RPMI8226 (cell line): Measurements from ENCODE around the gene THADA.
"Not testable (repeated sequence)": the region's sequence is repeated elsewhere in the genome, so short reads cannot be mapped to it uniquely, and the experiment has no call there.

Experiments
- DNase-seq: peaks from one replicate; pipeline ENCODE4 v3.0.0-alpha.2; 2015

Gene THADA

DNA sequence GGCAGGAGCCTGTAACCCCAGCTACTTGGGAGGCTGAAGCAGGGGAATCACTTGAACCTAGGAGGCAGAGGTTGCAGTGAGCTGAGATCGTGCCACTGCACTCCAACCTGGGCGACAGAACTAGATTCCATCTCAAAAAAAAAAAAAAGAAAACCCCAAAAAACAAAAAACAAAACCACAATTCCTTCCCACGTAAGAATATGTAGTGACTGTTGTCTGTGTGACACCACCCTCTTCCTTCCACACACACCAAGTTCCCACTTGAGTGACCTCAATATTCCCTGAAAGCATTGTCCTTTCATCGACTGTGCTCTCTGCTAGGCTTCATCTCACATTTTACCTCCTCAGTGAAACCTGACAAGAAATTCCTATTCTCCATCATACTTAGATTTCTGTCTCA, 8.8 kb upstream of the THADA start:
- no peak for DNase-seq

DNA sequence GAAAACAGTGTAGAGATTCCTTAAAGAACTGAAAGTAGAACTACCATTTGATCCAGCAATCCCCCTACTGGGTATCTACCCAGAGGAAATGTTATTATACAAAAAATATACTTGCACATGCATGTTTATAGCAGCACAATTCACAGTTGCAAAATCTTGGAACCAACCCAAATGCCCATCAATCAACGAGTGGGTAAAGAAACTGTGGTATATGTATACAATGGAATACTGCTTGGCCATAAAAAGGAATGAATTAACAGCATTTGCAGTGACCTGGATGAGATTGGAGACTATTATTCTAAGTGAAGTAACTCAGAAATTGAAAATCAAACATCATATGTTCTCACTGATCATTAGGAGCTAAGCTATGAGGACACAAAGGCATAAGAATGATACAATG, 4.8 kb upstream of the THADA start:
- not testable (repeated sequence) for DNase-seq

DNA sequence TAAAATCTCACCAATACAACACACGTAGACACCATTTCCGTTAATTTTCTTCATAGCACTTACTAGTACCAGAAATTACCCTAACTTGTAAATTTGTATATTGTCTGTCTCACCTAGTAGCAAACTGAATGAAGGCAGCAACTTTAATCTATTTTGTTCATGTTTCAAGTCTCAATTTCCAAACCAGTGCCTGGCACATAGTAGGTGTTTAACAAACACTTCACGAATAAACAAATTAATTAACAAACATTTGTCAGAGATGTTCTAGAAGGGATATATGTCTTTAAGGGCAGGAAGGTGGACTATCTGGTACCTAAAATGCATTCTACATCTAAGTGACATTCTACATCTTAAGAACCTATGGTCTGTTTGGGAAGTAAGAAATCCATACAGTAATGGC, 963 bp downstream of the THADA start:
- DNase-seq, result no peak

GRCh38 chr2:43593254-43593653, 2.6 kb downstream of the THADA start:
- DNase-seq, result no peak

- no peak for DNase-seq
These were observed 3.4 kb downstream of the THADA start for GRCh38 chr2:43592443-43592842.

DNA sequence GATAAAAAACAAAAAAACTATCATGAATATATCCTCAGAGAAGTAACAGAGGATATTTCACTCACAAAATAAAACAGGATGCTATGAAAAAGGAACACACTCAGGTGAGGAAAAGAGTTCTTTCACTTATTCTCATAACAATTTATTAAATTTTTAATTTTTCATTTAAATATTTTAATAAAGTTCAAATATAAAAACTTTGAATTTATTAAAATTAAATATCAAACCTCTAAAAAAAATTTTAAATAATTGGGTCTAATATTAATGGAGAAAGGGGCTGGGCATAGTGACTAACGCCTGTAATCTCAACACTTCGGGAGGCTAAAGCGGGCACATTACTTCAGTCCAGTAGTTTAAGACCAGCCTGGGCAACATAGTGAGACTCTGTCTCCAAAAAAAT, 10.1 kb downstream of the THADA start:
- no peak for DNase-seq

- no peak for DNase-seq
These were observed 16.4 kb downstream of the THADA start for GRCh38 chr2:43579275-43579981.

GRCh38 chr2:43576981-43577892, 18.6 kb downstream of the THADA start:
- DNase-seq, result peak; percentile 50

GRCh38 chr2:43572244-43572643, 23.6 kb downstream of the THADA start:
- DNase-seq, result no peak

DNA sequence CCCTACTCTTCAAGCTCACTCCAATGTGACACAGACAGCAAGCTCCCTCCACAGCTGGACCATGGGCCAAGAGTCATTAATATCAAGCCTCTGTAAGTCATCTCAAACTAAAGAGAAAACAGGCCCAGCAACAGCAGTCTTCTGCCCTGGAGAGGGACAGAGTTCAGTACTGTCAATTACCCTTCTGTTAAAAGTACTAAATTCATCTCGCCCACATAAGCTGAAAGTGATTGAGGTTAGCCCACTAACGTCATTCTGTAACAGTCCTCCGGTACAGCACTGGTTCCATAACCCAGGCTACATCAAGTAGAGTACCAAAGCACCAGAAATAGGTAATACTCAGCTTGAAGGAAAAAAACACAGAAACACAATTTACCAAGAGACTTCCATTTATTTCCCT, 25.9 kb downstream of the THADA start:
- DNase-seq, result no peak

- DNase-seq, result no peak
These were observed 27.6 kb downstream of the THADA start for GRCh38 chr2:43568228-43568627.

DNA sequence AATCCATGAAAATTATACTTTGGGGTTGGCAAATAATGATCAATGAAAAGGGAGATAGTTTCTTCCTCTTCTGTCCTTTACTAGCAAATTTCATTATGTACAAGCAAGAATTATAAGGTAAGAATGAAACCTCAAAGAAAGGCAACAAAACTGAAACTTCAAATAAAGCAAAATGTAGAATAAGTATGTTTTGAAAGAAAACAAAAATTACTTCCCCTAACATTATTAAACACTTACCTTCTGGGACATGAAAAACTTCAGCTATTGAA, 29.4 kb downstream of the THADA start:
- DNase-seq, result no peak

DNA sequence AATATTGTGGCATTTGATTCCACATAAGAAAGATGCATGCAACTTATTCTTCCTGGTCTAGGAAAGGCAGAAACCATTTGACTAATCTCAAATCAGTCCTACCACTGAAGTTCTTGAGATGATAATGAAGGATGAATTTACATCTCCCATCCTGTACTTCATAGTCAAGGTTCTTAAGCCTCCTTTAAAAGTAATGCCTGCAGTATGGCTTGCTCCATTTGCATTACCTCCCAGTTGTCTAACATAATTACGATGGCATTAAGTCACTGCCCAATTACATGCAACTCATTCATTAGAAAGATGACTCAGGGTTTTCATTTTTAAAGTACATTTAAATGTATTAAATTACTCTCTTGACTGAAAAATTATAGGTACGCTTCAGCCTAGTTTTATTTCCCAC, 32.2 kb downstream of the THADA start:
- no peak for DNase-seq

DNA sequence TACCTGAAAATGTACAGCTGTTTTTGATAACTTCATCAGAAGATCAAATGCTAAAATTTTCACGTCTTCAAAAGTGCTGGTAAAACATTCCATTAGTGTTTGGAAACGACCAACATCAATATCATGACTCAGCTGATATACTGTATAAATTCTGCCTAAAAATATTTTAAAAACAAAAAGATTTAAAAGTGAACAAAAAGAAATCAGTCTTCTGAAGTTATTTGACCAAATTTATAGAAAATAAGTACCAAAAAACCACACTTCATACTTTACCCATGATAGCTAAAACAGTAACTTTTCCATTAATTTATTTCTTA, 35.6 kb downstream of the THADA start:
- DNase-seq, result no peak

DNA sequence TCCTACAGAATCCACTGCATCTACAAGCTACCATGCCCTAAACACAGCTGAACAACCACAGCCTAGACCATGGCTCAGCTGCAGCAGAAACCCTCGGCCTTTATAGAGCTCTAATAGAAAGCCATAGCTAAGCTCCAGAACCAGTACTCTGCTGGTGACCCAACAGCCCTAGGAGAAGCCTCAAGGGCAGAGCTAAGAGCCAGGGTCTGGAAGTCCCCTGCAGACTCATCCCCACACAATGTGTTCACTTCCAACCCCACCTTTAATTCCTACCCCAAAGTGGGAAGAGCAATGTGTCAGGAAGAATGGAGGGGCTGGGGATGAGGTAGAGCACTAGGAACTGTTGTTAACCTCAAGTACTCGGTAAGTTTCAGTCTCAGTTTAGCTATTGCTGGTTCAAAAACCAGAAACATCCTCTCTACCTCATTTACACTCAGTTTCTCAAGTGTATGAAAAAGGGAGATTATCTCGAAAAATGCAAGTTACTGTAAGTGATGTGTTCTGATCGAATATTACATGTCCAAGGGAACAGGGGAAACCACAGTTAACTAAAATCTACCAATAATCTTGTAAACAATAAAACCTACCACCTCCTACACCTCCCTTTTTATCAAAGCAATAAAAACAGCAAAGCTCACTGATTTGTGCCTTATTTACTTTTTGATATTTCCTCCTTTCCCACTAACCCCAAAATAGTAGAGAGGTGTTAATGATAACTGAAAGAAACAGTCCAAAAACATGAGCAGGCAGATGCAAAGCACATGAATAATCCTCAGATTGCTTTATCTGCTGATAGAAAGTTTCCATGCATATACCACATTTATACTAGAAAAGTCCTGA, 36.2 kb downstream of the THADA start:
- DNase-seq, result no peak

- no peak for DNase-seq
These were observed 38.6 kb downstream of the THADA start for GRCh38 chr2:43557196-43557595.

GRCh38 chr2:43556256-43556655, 39.6 kb downstream of the THADA start:
- DNase-seq, result no peak

GRCh38 chr2:43553341-43553855, 42.4 kb downstream of the THADA start:
- DNase-seq, result no peak

DNA sequence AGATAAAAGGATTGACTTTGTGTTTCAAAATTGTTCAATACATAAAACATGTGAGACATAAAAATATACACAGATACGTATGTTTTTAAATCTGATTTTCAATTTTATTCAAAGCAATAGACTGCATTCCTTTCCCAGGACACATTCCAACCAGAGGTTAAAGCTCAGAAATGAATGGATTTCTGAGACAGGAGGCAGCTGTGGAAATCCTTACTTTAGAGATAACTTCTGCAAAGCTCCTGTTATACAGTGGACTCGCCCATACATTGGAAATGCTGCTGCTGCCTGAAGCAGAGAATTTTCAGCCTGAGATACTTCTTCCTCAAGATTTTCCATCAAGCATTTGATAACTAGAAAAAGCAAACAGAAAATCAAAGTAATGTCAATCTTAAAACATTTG, 43.8 kb downstream of the THADA start:
- no peak for DNase-seq

- not testable (repeated sequence) for DNase-seq
These were observed 47.5 kb downstream of the THADA start for GRCh38 chr2:43548381-43548780.

- DNase-seq, result peak; percentile 27
These were observed 53.4 kb downstream of the THADA start for GRCh38 chr2:43542285-43542933.

DNA sequence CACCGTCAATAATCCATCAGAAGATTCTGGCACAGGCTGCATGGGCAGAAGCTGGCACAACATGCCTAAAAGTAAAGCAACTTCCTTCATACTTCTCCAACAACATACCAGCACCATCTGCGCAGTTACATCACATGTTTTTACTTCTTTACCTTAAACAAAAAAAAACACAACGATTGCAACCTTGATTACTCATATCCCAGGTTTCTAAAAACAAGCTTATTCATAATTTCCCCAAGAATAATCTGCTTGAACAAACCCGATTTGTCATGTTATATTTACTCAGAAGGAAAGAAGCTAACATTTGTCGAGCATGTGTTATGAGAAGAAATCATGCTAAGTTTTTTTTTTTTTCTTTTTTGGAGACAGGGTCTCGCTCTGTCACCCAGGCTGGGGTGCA, 54.7 kb downstream of the THADA start:
- no peak for DNase-seq
